ENCODE results near the gene IGFLR1.

The IGFLR1 gene

DNA sequence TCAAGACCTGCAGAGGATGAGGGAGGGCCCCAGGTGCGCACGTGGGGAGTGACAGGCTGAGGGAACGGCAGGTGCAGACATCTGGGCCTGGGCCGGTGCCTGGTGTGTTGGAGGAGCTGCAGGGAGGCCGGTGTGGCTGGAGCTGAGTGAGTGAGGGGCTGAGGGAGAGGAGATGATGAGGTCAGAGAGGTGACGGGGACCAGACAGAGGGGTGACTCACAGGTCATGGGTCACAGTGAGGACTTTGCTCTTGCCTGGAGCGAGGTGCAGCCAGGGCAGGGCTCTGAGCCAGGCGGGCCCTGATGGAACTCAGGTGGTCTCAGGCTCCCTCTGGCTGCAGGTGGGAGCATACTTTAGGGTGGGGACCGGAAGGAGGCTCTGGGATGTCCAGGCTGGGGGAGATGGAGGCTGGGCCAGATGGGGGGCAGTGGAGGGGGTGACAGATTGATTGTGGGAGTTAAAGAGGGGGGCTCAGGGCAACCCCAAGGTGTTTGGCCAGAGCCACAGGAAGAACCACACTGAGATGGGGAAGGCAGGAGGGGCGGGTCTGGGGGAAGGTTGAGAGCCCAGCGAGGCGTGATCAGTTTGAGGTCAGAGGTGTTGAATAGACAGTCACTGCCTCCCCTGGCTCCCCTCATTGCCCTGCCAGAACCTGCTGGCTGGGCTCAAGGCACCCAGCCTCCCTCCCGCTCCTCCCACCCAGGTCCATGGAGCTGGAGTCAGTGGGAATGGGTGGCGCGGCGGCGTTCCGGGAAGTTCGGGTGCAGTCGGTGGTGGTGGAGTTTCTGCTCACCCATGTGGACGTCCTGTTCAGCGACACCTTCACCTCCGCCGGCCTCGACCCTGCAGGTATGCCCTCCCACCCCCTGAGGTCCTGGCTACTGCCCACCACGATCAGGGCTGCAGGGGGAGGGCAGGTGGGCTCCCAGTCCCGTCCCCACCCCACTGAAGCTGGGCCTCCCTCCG lies 41.5 kb upstream of the IGFLR1 start:
- no peaks in the 10 kb centered on the region for H3K9me3 ChIP-seq (ENCODE audit: low read length)
- H3K4me3 ChIP-seq (ENCODE audit: low read length): no peak overlapping the region

GRCh38 chr19:35782589-35782988 lies 40.3 kb upstream of the IGFLR1 start:
- Histone ChIP-seq H3K9me3 (ENCODE audit: low read length) (no peaks in the 10 kb centered on the region), H3K27me3 (ENCODE audit: insufficient read depth, low read length) (no peaks in the 10 kb centered on the region), H2AFZ (ENCODE audit: low read depth, low read length) (no peak overlapping the region), H3K36me3 (ENCODE audit: insufficient read depth, low read length) (peaks cover 78% of the 10 kb centered on the region), H3K4me3 (ENCODE audit: low read length) (no peak overlapping the region), H3K4me1 (ENCODE audit: insufficient read depth, low read length) (peaks cover under 1% of the 10 kb centered on the region)

More for the DNA sequence above, 41.5 kb upstream of the IGFLR1 start:
- no peaks in the 10 kb centered on the region for H3K4me1 ChIP-seq (ENCODE audit: insufficient read depth, low read length)
- H3K36me3 ChIP-seq (ENCODE audit: insufficient read depth, low read length): peaks cover 66% of the 10 kb centered on the region
- H3K27me3 ChIP-seq (ENCODE audit: insufficient read depth, low read length): no peaks in the 10 kb centered on the region
- H2AFZ ChIP-seq (ENCODE audit: low read depth, low read length): no peak overlapping the region

- no peak overlapping the region for H3K4me3 ChIP-seq (ENCODE audit: low read length)
- H3K9me3 ChIP-seq (ENCODE audit: low read length): no peaks in the 10 kb centered on the region
- H3K36me3 ChIP-seq (ENCODE audit: insufficient read depth, low read length): peaks cover 76% of the 10 kb centered on the region
- peaks cover 10% of the 10 kb centered on the region for H3K4me1 ChIP-seq (ENCODE audit: insufficient read depth, low read length)
- H3K27me3 ChIP-seq (ENCODE audit: insufficient read depth, low read length): no peaks in the 10 kb centered on the region
- no peak overlapping the region for H2AFZ ChIP-seq (ENCODE audit: low read depth, low read length)
Observed at GRCh38 chr19:35781650-35782049, 39.4 kb upstream of the IGFLR1 start.

DNA sequence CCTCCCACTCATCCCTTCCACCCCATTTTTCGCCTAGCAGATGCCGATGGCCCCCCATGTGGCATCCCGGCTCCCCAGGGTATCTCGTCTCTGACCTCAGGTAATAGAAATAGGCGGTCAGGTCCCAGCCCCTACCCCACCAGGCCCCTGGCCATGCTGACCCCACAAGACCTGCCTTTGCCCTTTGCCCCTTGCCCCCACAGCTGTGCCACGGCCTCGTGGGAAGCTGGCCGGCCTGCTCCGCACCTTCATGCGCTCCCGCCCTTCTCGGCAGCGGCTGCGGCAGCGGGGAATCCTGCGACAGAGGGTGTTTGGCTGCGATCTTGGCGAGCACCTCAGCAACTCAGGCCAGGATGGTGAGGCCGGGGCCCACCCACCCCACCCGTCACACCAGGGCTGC lies 38.5 kb upstream of the IGFLR1 start:
- peaks cover 17% of the 10 kb centered on the region for H3K4me1 ChIP-seq (ENCODE audit: insufficient read depth, low read length)
- no peak overlapping the region for H3K4me3 ChIP-seq (ENCODE audit: low read length)
- no peaks in the 10 kb centered on the region for H3K27me3 ChIP-seq (ENCODE audit: insufficient read depth, low read length)
- no peak overlapping the region for H2AFZ ChIP-seq (ENCODE audit: low read depth, low read length)
- H3K36me3 ChIP-seq (ENCODE audit: insufficient read depth, low read length): peaks cover 69% of the 10 kb centered on the region
- H3K9me3 ChIP-seq (ENCODE audit: low read length): no peaks in the 10 kb centered on the region

- H2AFZ ChIP-seq (ENCODE audit: low read depth, low read length): no peak overlapping the region
- H3K4me1 ChIP-seq (ENCODE audit: insufficient read depth, low read length): peaks cover 17% of the 10 kb centered on the region
- H3K4me3 ChIP-seq (ENCODE audit: low read length): no peak overlapping the region
- peaks cover 66% of the 10 kb centered on the region for H3K36me3 ChIP-seq (ENCODE audit: insufficient read depth, low read length)
- no peaks in the 10 kb centered on the region for H3K9me3 ChIP-seq (ENCODE audit: low read length)
- H3K27me3 ChIP-seq (ENCODE audit: insufficient read depth, low read length): no peaks in the 10 kb centered on the region
Observed at GRCh38 chr19:35780058-35780457, 37.8 kb upstream of the IGFLR1 start.

- no peaks in the 10 kb centered on the region for H3K9me3 ChIP-seq (ENCODE audit: low read length)
- no peak overlapping the region for H2AFZ ChIP-seq (ENCODE audit: low read depth, low read length)
- no peak overlapping the region for H3K4me3 ChIP-seq (ENCODE audit: low read length)
- peaks cover 23% of the 10 kb centered on the region for H3K4me1 ChIP-seq (ENCODE audit: insufficient read depth, low read length)
- H3K36me3 ChIP-seq (ENCODE audit: insufficient read depth, low read length): peaks cover 59% of the 10 kb centered on the region
- H3K27me3 ChIP-seq (ENCODE audit: insufficient read depth, low read length): no peaks in the 10 kb centered on the region
Observed at GRCh38 chr19:35779033-35779432, 36.8 kb upstream of the IGFLR1 start.

DNA sequence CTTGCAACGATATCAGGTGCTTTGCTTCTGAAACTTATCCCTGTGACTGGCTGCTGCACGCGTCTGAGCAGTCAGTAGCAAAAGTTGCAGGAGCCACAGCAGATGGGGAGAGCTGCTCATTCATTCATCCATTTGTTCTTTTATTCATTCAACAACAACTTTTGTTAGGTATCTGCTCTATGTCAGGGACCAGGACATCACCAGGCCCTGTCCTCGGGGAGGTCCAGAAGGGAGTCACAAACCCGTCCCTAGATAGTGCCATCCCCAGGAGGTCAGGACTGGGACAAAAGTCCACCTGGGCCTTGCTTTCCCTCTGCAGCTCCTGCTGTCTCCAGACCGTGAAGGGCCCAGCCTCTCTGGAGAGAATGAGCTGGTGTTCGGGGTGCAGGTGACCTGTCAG lies 35.7 kb upstream of the IGFLR1 start:
- H3K36me3 ChIP-seq (ENCODE audit: insufficient read depth, low read length): peaks cover 48% of the 10 kb centered on the region
- no peaks in the 10 kb centered on the region for H3K27me3 ChIP-seq (ENCODE audit: insufficient read depth, low read length)
- H3K9me3 ChIP-seq (ENCODE audit: low read length): no peaks in the 10 kb centered on the region
- no peak overlapping the region for H2AFZ ChIP-seq (ENCODE audit: low read depth, low read length)
- H3K4me3 ChIP-seq (ENCODE audit: low read length): no peak overlapping the region
- H3K4me1 ChIP-seq (ENCODE audit: insufficient read depth, low read length): peaks cover 23% of the 10 kb centered on the region

DNA sequence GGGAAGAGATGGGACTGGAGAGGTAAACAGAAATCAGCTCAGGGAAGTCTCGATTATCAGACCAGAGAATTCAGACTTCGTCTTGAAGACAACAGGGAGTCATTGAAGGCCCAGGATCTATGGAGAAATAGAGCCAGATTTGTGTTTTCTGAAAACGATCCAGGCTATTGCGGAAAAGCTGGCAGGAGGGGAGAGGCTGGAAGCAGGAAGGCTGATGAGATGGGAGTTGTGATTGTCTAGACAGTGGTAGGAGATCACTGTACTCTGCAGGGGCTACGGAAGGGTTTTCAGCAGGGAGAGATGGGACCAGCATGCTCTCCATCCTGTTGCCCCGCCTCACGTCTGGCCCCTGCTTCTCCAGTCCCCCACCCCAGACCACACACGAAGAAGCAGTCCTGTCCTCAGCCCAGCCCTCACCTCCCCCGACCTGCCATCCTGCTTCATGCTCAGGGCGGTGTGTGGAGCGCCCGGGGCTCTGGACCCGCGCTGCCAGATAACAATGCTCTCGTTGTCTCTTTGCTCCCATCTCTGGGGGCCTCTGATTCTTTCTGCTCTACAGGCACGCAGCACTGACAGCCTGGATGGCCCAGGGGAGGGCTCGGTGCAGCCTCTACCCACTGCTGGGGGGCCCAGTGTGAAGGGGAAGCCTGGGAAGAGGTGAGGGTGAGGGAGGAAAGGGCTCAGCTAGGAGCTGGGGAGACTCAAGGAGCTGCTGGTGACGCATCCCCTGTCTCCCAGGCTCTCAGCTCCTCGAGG lies 35.0 kb upstream of the IGFLR1 start:
- H3K4me3 ChIP-seq (ENCODE audit: low read length): no peak overlapping the region
- H3K4me1 ChIP-seq (ENCODE audit: insufficient read depth, low read length): peaks cover 23% of the 10 kb centered on the region
- no peaks in the 10 kb centered on the region for H3K27me3 ChIP-seq (ENCODE audit: insufficient read depth, low read length)

GRCh38 chr19:35776102-35776788 lies 34.0 kb upstream of the IGFLR1 start:
- Histone ChIP-seq H3K4me3 (ENCODE audit: low read length) (peak overlapping the region; percentile 81), H3K36me3 (ENCODE audit: insufficient read depth, low read length) (peaks cover 32% of the 10 kb centered on the region), H2AFZ (ENCODE audit: low read depth, low read length) (no peak overlapping the region), H3K4me1 (ENCODE audit: insufficient read depth, low read length) (peaks cover 23% of the 10 kb centered on the region), H3K27me3 (ENCODE audit: insufficient read depth, low read length) (no peaks in the 10 kb centered on the region), H3K9me3 (ENCODE audit: low read length) (no peaks in the 10 kb centered on the region)

More for the DNA sequence above, 35.0 kb upstream of the IGFLR1 start:
- Histone ChIP-seq H3K9me3 (ENCODE audit: low read length) (no peaks in the 10 kb centered on the region), H3K36me3 (ENCODE audit: insufficient read depth, low read length) (peaks cover 42% of the 10 kb centered on the region), H2AFZ (ENCODE audit: low read depth, low read length) (no peak overlapping the region)

- H3K27me3 ChIP-seq (ENCODE audit: insufficient read depth, low read length): no peaks in the 10 kb centered on the region
- H2AFZ ChIP-seq (ENCODE audit: low read depth, low read length): no peak within 1 kb of the TSS
- H3K4me3 ChIP-seq (ENCODE audit: low read length): peak within 1 kb of the TSS; percentile 81
- peaks cover 23% of the 10 kb centered on the region for H3K4me1 ChIP-seq (ENCODE audit: insufficient read depth, low read length)
- H3K9me3 ChIP-seq (ENCODE audit: low read length): no peaks in the 10 kb centered on the region
- peaks cover 25% of the 10 kb centered on the region for H3K36me3 ChIP-seq (ENCODE audit: insufficient read depth, low read length)
Observed at GRCh38 chr19:35775298-35776101, 33.2 kb upstream of the IGFLR1 start, which contains the start of gene ARHGAP33. Gene ARHGAP33 (plus strand): TSS chr19:35775564. CDS start chr19:35775659, 95 bp downstream.

GRCh38 chr19:35775046-35775297 lies 32.7 kb upstream of the IGFLR1 start:
- Histone ChIP-seq H3K9me3 (ENCODE audit: low read length) (no peaks in the 10 kb centered on the region), H3K4me3 (ENCODE audit: low read length) (peak overlapping the region; percentile 39), H3K36me3 (ENCODE audit: insufficient read depth, low read length) (peaks cover 20% of the 10 kb centered on the region), H3K4me1 (ENCODE audit: insufficient read depth, low read length) (peaks cover 23% of the 10 kb centered on the region), H2AFZ (ENCODE audit: low read depth, low read length) (no peak overlapping the region), H3K27me3 (ENCODE audit: insufficient read depth, low read length) (no peaks in the 10 kb centered on the region)

DNA sequence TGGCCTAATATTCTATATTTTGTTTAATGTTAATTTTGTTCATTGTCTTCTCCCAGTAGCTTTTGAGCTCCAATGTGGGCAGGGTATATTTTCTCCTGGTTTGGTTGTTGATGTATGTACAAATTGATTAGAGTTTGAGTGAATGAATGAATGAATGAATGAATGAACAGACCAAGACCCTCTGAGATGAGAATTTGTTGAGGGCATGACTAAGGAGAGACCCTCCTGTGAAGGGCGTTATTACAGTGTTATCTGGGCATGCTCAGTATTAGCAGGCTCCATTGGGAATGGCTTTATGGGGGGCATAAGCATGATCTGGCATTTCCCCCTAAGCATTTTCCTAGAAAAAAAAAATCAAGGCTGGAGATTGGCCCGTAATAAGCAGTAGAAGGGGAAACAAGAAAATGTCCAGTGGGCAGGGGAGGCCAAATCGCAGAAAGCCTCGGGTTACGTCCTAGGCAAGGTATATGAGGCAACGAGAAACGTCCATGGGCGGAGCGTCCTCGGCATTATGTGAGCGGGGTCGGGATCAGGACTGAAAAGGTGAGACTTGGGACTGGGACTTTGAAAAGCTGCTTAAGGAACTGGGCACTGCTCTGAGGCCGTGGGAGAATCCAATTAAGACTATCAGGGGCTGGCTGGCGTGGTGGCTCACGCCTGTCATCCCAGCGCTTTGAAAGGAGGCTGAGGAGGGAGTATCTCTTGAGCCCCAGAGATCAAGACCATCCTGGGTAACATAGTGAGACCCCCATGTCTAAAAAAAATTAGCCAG lies 32.2 kb upstream of the IGFLR1 start:
- Histone ChIP-seq H3K36me3 (ENCODE audit: insufficient read depth, low read length) (peaks cover 18% of the 10 kb centered on the region), H2AFZ (ENCODE audit: low read depth, low read length) (no peak overlapping the region), H3K4me3 (ENCODE audit: low read length) (peak overlapping the region; percentile 39), H3K4me1 (ENCODE audit: insufficient read depth, low read length) (peaks cover 23% of the 10 kb centered on the region), H3K9me3 (ENCODE audit: low read length) (no peaks in the 10 kb centered on the region), H3K27me3 (ENCODE audit: insufficient read depth, low read length) (no peaks in the 10 kb centered on the region)

All from neuron (in vitro differentiated cells).